ENCODE data around the gene FAM168A. TPM values are rescaled to one million over a fixed set of nuclear protein-coding genes. Genes with fewer than 3 reads are reported as not detected.
A peak's percentile ranks its signal among the peaks of the same experiment; 100 is the strongest.

The FAM168A gene
- total and polyA plus RNA-seq, 9 of the 15 experiments (the other 6 are each of a cell fraction or from before 2014, with no cell fraction given): 0.44 to 7.2 (median 2.9) TPM

DNA sequence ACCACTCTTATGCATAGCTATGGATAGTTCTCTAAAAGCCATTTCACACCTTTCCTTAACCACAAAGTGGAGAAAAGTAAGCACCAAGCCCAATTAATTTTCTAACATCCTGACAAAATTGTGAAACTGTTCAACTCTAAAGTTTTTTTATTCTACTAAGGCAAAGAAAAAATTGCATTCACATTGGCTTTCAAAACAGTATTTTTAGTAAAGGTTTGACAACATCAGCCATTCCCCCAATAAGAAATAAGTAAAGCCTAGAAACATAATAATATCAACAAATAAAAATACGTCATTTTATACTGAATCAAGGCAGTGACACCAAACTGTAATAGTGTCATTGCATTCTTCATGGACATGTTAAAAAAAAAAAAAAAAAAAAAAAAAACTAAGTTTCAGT is 11.1 kb downstream of the FAM168A start:
- no peak for FAIRE-seq
- Histone ChIP-seq H3K9ac (ENCODE audit: insufficient read depth in 1 of 2, low read depth in 2 of 2, low read length in 2 of 2) (no peak overlapping the region), H3K79me2 (ENCODE audit: control insufficient read depth, insufficient read depth, low read length) (no peaks in the 10 kb centered on the region), H3K9me1 (ENCODE audit: control insufficient read depth, insufficient read depth, low read length) (no peaks in the 10 kb centered on the region), H3K27me3 (ENCODE audit: control insufficient read depth in 2 of 2, insufficient read depth in 2 of 2, low read length in 2 of 2) (no peaks in the 10 kb centered on the region), H3K4me2 (ENCODE audit: insufficient read depth, low read length) (no peak overlapping the region), H3K4me3 (no peak overlapping the region), H2AFZ (ENCODE audit: low read depth, low read length) (no peak overlapping the region), H3K36me3 (ENCODE audit: control insufficient read depth, insufficient read depth, low read length) (no peaks in the 10 kb centered on the region), H3K9me3 (replicated peaks; ENCODE audit: control insufficient read depth, insufficient read depth, low read depth, low read length) (no peaks in the 10 kb centered on the region), H3K4me1 (replicated peaks in 1 of 2; ENCODE audit: control insufficient read depth in 2 of 2, insufficient read depth in 2 of 2, low read length in 2 of 2) (no peaks in the 10 kb centered on the region), H3K27ac (ENCODE audit: extremely low read depth, low read depth, low read length) (no peak overlapping the region), H4K20me1 (replicated peaks; ENCODE audit: control insufficient read depth, insufficient read depth, low read length) (no peaks in the 10 kb centered on the region)
- in situ Hi-C loops (cut with MboI): no loop called here
- TF ChIP-seq ZNF354B (CRISPR knock-in tag; IDR thresholded peaks at IDR 0.05): no peak
- TF ChIP-seq CBX1 (IDR thresholded peaks at IDR 0.05; ENCODE audit: low read depth): no peak
- no peak for TF ChIP-seq SREBF2 (CRISPR knock-in tag; IDR thresholded peaks at IDR 0.05)
- TF ChIP-seq POLR3A (IDR thresholded peaks at IDR 0.05; ENCODE audit: borderline replicate concordance, extremely low read depth, insufficient read depth, insufficient read length): no peak
- TF ChIP-seq NR3C1 (CRISPR knock-in tag; IDR thresholded peaks at IDR 0.05): no peak
- BruUV-seq (replicated peaks): no TSS peak
- 63% methylated on average over 1 of the region's 1 CpG for WGBS (ENCODE audit: insufficient coverage, low coverage, missing lambda C conversion rate)
- ATAC-seq: no peak
- DNase-seq (ENCODE audit: extremely low read depth in 1 of 4, low spot score in 3 of 4): no peak
- intact Hi-C loops (cut with micrococcal nuclease): no loop called here
- ChIA-PET CTCF (ENCODE audit: low intra/inter-chr PET ratio) (interaction anchor here (0.7 kb wide), 1 partner anchor 26 kb away, joined by 3 read pairs; no protein-coding TSS in a partner anchor), POLR2A (interaction anchor here (0.7 kb wide), 1 partner anchor 1674 kb away, joined by 5 read pairs; no protein-coding TSS in a partner anchor)

DNA sequence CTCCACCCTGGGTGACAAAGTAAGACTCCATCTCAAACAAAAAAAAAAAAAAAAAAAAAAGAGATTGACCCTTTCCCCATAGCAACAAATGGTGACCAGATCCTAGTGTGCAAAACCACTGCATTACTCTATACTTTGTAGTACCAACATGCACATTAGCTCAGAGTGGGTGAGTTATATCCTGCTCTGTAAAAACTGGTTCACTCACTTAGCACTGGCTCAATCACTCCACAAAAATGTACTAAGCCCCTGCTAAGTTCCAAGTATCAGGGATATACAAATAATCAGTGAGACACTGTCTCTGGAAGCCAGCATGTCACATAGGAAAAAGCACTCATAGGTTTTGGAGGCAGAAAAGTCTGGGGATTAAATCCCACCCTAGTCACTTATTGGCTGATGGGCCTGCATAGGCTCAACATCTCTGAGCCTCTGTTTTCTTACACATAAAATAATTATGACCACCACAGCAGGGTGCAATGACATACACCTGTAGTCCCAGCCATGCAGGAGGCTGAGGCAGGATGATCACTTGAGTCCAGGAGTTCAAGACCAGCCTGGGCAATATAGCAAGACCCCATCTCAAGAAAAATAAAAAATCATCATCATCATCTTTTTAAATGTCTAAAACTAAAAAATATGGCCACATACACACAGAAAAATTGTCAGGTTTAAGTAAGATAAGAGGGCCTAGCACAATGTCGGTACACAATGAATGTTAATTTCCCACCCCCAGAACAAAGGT is 11.9 kb downstream of the FAM168A start:
- Histone ChIP-seq H4K20me1 (replicated peaks; ENCODE audit: control insufficient read depth, insufficient read depth, low read length) (no peaks in the 10 kb centered on the region), H3K27ac (ENCODE audit: extremely low read depth, low read depth, low read length) (no peak overlapping the region), H3K79me2 (ENCODE audit: control insufficient read depth, insufficient read depth, low read length) (no peaks in the 10 kb centered on the region), H3K36me3 (ENCODE audit: control insufficient read depth, insufficient read depth, low read length) (no peaks in the 10 kb centered on the region), H3K9me3 (replicated peaks; ENCODE audit: control insufficient read depth, insufficient read depth, low read depth, low read length) (no peaks in the 10 kb centered on the region), H2AFZ (ENCODE audit: low read depth, low read length) (no peak overlapping the region), H3K9me1 (ENCODE audit: control insufficient read depth, insufficient read depth, low read length) (no peaks in the 10 kb centered on the region), H3K9ac (ENCODE audit: insufficient read depth in 1 of 2, low read depth in 2 of 2, low read length in 2 of 2) (no peak overlapping the region), H3K4me2 (ENCODE audit: insufficient read depth, low read length) (no peak overlapping the region), H3K4me3 (no peak overlapping the region), H3K4me1 (replicated peaks in 1 of 2; ENCODE audit: control insufficient read depth in 2 of 2, insufficient read depth in 2 of 2, low read length in 2 of 2) (no peaks in the 10 kb centered on the region), H3K27me3 (ENCODE audit: control insufficient read depth in 2 of 2, insufficient read depth in 2 of 2, low read length in 2 of 2) (no peaks in the 10 kb centered on the region)
- no TSS peak for BruUV-seq (replicated peaks)
- WGBS (ENCODE audit: insufficient coverage, low coverage, missing lambda C conversion rate): 8% methylated on average over 1 of the region's 1 CpG
- no peak for ATAC-seq
- TF ChIP-seq ZNF121 (CRISPR knock-in tag; conservative IDR thresholded peaks at IDR 0.05) (peak; percentile 43; the same call in 1 of the 2 replicates), HDAC3 (IDR thresholded peaks at IDR 0.05; ENCODE audit: borderline replicate concordance, partially characterized antibody) (no peak)
- in situ Hi-C loops (cut with MboI) (no loop called here), intact Hi-C loops (cut with micrococcal nuclease) (no loop called here)
- DNase-seq (ENCODE audit: extremely low read depth in 1 of 4, low spot score in 3 of 4): no peak
- ChIA-PET POLR2A (no interaction called here), CTCF (ENCODE audit: low intra/inter-chr PET ratio) (no interaction called here)
- FAIRE-seq: no peak
